ENCODE results near the gene PDE4D.

PDE4D gene

DNA sequence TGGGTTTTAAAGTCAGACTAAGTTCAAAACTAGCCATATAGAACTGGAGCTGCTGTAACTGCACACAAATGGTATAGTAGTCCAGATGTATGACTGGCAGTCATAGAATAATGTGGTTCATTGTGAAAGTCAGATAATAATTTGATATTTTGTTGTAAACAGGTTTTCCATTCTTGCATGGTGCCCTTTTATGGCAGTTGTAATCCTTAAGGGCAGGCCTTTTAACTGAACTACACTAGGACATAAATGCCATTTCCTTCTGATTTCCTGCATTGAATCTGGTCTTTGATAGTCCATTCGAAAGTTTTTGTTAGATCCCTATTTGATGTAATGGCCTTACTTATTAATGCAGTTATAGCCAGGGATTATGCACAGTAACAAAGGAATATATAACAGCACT lies 632.6 kb downstream of the PDE4D start:
- H3K4me3 ChIP-seq (ENCODE audit: low read length): no peak overlapping the region
- DNase-seq (ENCODE audit: low read depth): no peak
- TF ChIP-seq CTCF (conservative IDR thresholded peaks at IDR 0.05; ENCODE audit: low read length): no peak

DNA sequence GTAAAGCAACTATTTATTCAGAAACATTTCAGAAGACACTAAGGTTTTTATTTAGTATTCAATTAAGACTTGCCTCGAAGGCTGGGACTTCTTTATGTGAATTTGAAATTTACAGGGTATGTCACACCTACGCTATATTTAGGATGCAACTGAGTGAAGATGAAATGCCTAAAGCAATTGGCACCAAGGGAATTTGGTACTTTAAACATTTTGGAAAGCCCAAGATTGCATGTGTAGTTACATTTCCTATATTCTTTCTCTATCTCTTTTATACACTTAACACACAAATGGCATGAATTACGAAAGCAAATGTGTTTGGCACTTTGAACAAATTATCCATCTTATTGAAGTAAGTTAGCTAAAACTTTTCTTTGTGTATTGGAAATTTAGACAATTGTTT lies 633.3 kb downstream of the PDE4D start:
- no peak overlapping the region for H3K4me3 ChIP-seq (ENCODE audit: low read length)
- no peak for DNase-seq (ENCODE audit: low read depth)
- TF ChIP-seq CTCF (conservative IDR thresholded peaks at IDR 0.05; ENCODE audit: low read length): no peak

GRCh38 chr5:59259237-59259636 lies 634.3 kb downstream of the PDE4D start:
- no peak for DNase-seq (ENCODE audit: low read depth)
- TF ChIP-seq CTCF (conservative IDR thresholded peaks at IDR 0.05; ENCODE audit: low read length): no peak
- H3K4me3 ChIP-seq (ENCODE audit: low read length): no peak overlapping the region

DNA sequence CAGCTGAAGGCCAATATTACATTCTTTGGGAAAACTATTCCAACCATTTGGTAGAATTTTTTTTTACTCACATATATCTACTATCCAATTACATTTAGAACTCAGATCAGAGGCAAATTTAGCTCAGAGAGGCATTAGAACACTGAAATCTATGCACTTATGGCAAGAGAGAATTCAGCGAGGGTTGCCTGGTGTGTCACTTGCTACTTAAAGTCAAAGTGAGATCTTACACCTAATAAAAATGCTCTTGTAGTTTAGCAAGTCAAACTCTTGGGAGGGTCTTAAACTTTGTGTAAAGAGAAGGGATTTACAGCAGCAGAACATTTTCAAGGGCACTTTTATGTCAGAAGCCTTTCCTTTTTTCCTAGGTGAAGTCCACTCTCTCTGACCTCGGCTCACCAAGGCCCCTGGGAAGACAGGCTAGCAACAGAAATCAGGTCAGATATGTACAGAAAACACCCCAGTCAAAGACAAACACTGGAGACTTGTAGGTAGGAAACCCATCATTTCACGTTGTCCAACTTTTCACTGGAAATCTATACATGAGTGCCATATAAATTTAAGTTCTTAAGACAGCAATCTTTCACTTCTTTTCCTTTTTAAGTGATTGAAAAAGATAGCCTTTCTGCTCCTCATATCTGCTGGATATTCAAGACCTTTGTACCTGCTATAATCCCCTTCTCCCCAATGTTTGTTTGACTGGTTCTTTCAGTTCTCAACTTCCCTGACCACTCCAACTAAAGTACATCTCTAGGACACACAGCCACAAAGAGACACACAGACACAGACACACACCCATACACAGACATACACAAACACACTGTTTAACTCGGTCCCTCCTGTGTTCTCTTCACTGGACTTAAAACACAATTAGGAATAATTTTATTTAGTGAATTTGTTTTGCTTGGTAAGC lies 635.8 kb downstream of the PDE4D start:
- no peak for TF ChIP-seq CTCF (conservative IDR thresholded peaks at IDR 0.05; ENCODE audit: low read length)
- no peak for DNase-seq (ENCODE audit: low read depth)
- H3K4me3 ChIP-seq (ENCODE audit: low read length): no peak overlapping the region

GRCh38 chr5:59256331-59256730 lies 637.2 kb downstream of the PDE4D start:
- no peak for TF ChIP-seq CTCF (conservative IDR thresholded peaks at IDR 0.05; ENCODE audit: low read length)
- no peak for DNase-seq (ENCODE audit: low read depth)
- no peak overlapping the region for H3K4me3 ChIP-seq (ENCODE audit: low read length)

GRCh38 chr5:59254055-59254687 lies 639.4 kb downstream of the PDE4D start:
- no peak overlapping the region for H3K4me3 ChIP-seq (ENCODE audit: low read length)
- no peak for TF ChIP-seq CTCF (conservative IDR thresholded peaks at IDR 0.05; ENCODE audit: low read length)
- DNase-seq (ENCODE audit: low read depth): no peak

GRCh38 chr5:59253625-59254024 lies 639.9 kb downstream of the PDE4D start:
- no peak for TF ChIP-seq CTCF (conservative IDR thresholded peaks at IDR 0.05; ENCODE audit: low read length)

More at GRCh38 chr5:59253625-59254024, 639.9 kb downstream of the PDE4D start:
- no peak for DNase-seq (ENCODE audit: low read depth)
- no peak overlapping the region for H3K4me3 ChIP-seq (ENCODE audit: low read length)

All from AG10803 (cell line).